Activated CD4-positive, alpha-beta T cell treated with anti-CD3 and anti-CD28 coated beads for 48 hours (primary cell): ENCODE data around the gene COIL.
"Not testable (repeated sequence)": the region's sequence is repeated elsewhere in the genome, so short reads cannot be mapped to it uniquely, and the experiment has no call there.

ENCODE experiments used
- DNase-seq: peaks from one replicate; pipeline ENCODE4 v3.0.0-alpha.2; 2020

The COIL gene, protein sequence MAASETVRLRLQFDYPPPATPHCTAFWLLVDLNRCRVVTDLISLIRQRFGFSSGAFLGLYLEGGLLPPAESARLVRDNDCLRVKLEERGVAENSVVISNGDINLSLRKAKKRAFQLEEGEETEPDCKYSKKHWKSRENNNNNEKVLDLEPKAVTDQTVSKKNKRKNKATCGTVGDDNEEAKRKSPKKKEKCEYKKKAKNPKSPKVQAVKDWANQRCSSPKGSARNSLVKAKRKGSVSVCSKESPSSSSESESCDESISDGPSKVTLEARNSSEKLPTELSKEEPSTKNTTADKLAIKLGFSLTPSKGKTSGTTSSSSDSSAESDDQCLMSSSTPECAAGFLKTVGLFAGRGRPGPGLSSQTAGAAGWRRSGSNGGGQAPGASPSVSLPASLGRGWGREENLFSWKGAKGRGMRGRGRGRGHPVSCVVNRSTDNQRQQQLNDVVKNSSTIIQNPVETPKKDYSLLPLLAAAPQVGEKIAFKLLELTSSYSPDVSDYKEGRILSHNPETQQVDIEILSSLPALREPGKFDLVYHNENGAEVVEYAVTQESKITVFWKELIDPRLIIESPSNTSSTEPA

DNA sequence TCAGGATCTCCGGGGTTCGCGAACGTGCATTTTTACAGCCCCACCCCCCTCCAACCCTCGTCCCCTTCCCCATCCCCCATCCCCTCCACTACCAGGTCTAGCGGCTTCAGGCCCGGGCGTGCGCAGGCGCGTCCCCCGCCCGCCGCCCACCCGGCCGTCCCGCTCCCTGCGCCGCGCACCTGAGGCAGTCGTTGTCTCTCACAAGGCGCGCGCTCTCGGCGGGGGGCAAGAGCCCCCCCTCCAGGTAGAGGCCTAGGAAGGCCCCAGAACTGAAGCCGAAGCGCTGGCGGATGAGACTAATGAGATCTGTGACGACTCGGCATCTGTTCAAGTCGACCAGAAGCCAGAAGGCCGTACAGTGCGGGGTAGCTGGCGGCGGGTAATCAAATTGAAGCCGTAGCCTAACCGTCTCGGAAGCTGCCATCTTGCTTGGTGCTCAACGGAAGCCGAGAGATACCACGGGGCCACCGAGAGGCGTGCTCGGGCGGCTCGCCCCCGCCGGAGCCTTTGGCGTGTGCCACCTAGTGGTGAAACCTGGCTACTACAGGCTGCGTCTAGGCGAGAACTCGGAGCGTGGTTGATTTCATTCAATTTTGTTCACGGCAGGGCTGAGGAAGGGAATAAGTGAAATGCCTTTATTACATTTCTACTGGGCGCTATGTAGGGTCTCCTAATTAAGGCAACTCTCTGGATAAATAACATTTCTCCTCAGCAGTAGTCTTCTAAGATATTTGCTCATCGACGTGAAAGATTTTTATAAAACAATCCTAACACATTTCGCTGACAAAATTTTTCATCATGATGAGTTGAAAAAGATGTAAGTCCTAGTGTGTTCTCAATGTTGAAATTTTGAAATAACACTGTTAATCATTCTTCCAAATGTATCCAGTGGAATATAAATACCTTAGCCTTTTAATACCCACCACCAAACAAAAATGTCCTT lies at the start of gene COIL:
COIL (minus strand) TSS at position 455 of the 943 bp plus-strand sequence; CDS start at position 424, 31 bp downstream.
- DNase-seq: peak; percentile 96

DNA sequence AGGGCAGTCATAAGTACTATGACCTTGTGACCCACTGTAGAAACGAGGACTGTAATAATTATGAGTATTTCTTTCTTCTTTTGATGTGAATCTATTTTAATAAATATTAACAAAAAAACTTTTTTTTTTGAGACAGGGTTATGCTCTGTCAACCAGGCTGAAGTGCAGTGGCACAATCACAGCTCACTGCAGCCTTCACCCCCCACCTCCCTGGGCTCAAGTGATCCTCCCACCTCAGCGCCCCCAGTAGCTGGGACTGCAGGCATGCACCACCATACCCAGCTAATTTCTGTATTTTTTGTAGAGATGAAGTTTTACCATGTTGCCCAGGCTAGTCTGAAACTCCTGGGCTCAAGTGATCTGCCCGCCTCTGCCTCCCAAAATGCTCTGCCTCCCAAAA lies 49.6 kb upstream of the COIL start:
- DNase-seq: no peak

DNA sequence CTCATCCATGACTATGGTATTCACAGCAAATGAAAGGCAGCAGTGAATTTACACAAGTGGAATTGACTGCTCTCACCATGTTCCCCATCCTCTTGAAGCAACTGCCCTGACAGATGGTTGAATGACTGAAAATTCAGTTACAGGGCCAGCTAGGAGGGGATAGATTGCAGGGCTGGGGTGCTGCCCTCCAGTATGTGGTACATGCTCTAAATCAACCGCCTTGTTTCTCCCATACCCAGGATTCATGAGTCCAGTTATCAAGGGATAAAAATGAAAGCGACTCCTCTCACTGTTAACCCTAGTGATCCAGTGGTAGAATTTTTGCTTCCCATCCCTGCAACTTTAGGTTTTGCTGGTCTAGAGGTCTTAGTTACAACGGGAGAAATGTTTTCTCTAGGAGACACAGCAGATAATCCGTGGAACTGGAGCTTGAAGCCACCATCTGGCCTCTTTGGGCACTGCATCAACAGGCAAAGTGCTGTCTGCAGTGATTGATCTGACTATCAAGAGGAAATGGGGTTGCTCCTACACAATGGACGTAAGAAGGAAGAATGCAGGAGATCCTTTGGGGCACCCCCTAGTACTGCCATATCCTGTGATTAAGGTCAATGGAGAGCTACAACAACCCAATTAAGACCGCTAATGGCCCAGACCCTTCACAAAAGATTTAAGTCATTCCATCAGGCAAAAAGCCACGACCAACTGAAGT lies 49.0 kb upstream of the COIL start:
- DNase-seq: peak; percentile 71

DNA sequence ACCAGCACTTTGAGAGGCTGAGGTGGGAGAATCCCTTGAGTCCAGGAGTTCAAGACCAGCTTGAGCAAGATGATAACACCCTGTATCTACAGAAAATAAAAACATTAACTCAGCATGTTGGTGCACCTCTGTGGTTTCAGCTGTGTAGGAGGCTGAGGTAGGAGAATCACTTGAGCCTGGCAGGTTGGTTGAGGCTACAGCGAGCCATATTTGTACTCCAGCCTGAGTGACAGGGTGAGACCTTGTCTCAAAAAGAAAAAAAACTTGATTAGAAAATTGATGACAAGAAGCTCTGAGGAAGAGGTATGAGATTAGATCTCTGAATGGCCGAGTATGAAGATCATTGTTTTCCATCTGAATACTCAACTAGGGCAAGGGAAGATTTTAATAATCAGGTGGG lies 48.1 kb upstream of the COIL start:
- no peak for DNase-seq

DNA sequence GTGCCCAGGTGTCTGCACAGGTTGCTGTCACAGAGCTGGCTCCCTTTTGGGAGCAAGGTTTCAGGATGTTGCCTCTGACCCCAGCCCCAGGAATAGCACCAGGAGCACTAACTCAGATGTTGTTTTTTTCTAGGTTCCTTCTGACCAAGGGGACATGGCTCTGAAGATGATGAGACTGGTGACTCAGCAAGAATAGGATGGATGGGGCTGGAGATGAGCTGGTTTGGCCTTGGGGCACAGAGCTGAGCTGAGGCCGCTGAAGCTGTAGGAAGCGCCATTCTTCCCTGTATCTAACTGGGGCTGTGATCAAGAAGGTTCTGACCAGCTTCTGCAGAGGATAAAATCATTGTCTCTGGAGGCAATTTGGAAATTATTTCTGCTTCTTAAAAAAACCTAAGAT lies 45.2 kb upstream of the COIL start:
- DNase-seq: no peak

DNA sequence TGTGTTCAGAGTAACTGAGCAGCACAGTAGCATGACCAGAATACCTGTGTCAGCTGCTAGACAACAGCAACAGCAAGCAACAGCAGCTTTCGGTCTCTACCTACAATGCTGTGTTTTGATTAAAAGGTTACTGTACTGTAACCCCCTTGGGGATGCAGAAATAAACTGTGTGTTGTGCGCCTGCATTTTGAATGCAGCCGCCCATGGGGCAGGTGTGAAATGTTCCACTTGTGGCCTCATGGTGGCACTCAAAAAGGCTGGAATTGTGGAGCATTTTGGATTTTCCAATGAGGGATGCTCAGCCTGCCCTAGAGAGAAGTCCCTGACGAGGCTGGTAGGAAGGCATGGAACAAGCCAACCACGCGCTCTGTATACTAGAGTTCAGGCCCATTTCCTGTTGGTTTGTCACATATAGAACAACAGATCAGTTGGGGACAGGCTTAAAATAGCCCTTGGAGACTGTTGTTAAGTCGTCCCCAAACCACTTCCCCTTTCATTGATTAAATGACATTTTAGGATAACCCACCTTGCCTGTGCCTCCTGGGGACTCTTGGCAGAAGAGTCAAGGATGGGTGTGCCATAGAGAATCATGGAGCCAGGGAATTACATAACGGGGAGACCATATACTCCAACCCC lies 44.2 kb upstream of the COIL start:
- no peak for DNase-seq

DNA sequence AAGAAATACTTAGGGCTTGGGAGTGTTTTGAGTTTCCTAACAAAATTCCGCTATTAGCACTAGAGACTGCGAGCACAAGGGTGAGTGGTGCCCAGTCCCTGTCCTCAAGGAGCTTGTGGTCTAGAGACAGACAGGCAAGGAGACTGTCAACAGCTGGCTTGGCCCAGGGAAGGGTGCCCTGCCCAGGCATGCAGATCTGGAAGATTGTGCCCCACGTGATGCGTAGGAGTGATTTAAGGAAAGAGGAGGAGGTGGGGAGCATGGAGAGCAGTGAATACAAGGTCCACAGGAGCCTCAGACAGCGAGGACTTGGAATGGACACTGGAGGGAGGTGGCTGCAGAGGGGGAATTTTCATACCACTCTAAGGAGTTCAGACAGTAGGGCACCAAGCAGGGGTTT lies 42.1 kb upstream of the COIL start:
- no peak for DNase-seq

DNA sequence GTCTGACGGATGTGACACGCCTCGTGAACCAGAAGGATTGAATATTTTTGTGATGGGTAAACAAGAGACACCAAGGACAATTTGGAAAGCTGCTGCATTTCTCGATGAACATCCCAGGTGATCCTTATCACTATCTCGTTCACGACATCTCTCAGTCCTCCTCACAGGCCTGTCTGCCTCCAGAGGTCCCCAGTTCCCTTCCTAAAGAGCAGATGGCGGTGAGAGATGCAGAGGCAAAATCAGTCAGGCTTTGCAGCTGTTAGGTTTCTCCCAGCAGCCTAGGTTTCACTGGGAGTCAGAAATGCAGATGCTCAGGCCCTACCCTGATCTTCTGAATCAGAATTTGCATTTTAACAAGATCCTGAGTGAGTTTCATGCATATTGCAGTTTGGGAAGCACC lies 40.7 kb upstream of the COIL start:
- no peak for DNase-seq

DNA sequence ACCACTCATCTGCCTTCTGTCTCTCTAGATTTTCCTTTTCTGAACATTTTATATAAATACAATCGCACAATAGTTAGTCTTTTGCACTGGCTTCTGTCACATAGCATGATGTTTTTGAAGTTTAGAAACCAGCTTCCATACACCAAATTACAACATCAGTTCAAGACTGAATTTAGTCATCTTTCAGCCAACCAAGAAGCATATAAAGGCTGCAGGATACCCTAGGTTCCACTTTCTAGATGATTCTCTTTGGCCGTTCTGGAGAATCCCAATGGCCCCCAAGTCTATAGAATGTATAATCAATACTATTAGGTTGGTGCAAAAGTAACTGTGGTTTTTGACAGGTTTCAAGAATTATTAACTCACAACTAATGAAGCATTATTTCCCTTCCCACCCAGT lies 36.5 kb upstream of the COIL start:
- no peak for DNase-seq

DNA sequence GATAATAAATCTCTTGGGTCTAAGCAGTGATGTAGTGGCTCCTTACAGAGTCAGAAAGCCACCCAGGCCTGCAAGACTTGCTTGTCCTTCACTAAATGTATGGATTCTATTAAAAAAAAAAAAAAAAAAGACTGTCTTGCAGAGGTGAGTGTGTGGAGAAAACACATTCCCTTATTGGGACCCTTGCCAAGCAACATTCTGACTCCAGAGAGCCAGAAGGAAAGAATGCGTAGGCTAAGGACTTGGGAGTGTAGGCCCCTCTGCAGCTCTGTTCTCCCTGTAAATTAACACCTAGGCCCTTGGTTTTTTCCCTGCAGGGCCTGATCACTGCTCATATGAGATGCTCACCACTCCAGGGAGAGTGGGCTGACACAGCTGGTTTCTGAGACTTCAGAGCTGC lies 34.9 kb upstream of the COIL start:
- DNase-seq: no peak

DNA sequence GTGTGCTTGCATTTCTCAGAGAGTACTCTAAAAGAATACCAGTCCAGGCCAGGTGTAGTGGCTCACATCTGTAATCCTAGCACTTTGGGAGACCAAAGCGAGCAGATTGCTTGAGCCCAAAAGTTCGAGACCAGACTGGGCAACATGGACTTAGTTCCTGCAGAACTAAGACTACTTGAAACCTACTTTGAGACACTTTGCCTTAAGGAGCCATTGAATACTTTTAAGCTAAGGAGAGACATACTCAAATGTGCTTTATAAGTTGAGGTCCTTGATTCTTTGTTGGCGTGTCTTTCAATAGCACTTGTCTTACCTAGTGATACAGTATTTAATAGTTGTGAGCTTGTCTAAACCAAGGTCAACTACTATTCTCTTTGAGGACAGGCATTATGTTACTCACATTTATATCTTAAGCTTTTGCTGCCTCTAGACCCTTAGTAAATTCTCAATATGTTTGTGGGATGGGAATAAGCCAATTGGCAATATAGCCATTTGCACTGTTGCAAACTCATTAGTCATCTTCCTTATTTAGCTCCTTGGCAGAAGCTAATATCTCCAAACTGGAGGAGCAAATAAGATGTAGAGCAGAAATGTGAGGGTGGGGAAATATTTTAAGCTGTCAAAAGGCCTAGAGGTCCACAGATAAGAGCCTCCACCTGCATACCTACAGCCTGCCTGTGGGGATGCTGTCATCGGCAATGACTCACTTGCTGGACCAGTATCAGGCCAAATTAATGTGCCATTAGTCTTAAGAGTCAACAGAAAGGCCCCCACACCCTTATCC lies 33.4 kb upstream of the COIL start:
- DNase-seq: no peak

DNA sequence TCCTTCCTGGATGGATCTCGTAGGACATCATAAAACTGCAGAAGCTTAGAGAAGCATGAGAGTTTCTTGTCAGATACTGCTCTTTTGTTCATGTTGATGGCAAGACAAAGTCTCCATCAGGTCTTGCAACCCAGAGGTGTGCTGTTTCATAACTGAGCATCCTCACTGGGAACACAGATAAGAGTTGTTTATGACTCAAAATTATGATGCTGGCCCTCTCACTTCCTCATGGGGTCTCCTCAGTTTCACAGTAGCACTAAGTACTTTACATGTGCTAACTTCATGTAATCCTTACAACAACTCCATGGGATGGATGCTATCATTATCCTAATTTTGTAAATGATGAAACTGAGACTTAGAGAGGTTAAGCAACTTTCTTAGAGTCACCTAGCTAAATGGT lies 31.5 kb upstream of the COIL start:
- DNase-seq: no peak

DNA sequence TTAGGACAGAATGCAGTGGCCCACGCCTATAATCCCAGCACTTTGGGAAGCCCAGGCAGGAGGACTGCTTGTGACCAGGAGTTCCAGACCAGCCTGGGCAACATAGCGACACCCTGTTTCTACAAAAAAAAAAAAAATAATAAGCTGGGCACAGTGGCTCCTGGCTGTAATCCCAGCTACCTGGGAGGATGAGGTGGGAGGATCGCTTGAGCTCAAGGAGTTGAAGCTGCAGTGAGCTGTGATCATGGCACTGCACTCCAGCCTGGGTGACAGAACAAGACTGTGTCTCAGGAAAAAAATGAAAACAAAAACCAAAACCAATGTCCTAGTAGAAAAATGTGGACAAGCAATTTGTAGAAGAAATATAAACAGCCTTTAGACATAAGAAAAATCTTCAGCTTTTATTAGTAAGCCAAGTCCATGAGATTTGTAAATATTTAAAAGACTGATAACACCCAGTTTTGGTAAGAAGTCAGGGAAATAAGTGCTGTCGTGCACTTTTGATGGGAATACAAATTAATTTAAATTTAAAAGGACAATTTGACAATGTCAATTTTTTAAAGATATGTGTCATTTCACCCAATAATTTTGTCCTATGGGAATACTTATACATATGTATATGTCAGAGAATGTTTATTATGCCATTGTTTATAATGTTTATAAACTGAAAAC lies 28.2 kb upstream of the COIL start:
- DNase-seq: no peak

DNA sequence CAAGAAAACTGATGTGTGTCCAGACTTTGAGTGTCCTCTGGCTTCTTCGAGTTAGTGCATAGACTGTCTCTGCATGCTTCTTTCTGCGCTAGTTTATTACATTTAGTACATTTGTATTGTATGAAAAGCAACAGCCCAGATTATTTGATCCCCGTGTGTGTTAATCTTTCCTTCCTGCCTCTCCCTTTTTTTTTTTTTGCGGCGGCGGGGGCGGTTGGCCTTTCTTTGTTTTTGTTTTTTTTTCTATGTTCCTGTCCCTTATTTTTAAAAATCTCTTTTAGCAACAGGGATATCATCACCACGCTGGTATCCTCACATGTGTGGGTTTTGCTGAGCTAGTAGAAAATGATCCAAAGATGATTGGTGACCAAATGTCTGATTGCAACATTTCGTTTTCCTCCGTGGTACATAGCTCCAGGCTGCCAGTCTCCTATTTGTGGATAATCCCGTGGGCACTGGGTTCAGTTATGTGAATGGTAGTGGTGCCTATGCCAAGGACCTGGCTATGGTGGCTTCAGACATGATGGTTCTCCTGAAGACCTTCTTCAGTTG lies 26.5 kb upstream of the COIL start:
- no peak for DNase-seq

DNA sequence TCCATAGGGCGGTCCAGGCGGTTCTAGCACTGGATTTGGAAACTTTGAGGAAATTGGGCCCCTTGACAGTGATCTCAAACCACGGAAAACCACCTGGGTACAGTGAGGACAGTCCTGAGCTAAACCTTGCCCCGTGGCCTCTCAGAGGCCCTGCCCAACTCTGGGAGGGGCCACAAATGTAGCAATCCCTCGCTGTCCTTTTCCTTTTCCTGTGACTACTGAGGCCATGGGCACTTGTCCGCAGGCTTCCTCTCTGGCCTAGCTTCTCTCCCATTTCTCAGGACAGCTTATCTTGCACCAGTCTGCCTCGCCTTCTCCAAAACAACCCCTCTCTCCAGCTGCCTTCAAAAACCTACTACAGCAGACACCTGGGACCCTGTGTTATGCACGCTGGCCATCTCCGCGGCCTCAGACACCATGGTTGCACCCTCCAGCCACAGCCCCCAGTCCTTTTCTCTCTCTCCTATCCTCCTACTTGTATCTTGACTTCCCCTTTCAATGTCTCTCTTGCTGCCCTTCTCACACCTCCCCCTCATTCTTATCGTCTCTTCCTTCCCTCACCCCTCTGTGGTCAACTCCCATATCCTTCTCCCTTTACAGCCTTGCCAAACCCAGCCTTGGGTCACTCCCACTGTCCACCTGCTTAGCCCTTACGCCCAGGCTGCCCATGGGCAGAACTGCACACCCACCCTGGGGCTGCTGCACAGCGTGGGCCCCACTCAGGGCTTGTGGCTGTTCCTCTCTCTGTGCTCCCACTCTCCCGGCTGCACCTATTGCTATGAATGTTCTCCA lies 24.7 kb upstream of the COIL start:
- DNase-seq: no peak

DNA sequence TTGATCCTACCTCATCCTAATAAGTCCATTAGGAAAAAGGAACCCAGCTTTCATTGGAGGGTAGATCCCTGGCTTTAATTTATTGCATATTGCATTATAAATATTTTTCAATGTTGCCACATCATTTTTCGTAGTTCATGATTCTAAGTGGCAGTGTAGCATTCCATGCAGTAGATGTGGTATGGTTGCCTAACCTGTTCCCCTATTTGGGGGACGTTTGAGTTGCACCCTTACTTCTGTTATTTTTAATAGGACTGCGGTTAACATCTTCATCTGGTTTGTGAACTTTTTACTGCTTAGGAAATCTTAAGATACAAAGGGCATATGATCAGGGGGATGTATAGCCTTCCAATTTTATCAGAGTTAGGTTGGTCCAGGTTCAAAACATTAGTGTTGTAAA lies 22.5 kb upstream of the COIL start:
- DNase-seq: no peak

DNA sequence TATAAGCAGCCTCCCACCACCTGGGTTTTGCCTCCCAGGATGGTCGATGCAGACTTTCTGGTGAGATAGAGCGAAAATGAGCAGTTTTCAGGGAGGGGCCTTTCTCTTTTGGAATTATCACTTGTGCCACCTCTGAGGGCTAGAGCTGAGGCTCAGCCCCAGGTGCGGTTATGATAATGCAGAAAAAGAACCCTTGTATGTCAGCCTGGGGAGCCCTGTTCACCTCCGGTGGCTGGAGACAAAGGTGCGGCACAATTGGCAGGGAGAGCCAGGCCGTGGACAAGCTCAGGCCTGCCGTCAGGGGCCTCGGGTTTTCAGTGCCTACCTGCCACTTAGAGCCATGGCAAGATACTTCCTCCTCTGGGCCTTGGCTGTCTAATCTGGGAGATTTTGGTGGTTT lies 21.5 kb upstream of the COIL start:
- no peak for DNase-seq

DNA sequence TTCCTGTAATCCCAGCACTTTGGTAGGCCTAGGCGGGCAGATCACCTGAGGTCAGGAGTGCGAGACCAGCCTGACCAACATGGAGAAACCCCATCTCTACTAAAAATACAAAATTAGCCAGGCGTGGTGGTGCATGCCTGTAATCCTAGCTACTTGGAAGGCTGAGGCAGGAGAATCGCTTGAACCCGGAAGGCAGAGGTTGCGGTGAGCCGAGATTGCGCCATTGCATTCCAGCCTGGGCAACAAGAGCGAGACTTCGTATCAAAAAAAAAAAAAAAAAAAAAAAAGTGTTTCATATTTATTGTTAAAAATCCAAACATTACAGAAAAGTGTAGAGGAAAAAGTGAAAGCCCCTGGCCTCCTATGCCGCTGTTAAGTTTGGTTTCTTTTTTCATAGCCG lies 19.7 kb upstream of the COIL start:
- not testable (repeated sequence) for DNase-seq

DNA sequence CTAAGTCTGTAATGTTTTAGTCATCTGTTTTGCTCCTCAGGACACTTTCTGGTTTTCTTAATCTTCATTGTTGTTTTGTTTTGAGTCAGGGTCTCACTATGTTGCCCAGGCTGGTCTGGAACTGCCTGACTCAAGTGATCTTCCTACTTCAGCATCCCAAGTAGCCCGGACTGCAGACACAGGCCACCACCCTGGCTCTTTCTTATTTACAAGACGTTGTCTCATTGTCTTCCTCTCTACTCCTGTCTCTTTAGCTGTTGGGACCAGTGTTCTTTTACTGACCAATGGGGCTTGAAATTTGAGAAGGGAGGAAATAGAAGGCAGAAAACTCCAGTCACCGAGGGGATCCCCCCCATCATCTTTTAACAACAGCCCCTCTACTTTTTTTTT lies 18.2 kb upstream of the COIL start:
- DNase-seq: no peak
